GM12891 (cell line): ENCODE data around the gene ARHGEF28.

Experiments
- PAX5 ChIP-seq: IDR thresholded peaks from 2 replicates; pipeline ENCODE4 v1.6.1; 2011; ENCODE audit warnings: low read length, moderate library complexity, mild to moderate bottlenecking; ENCODE audit not compliant: insufficient read depth, severe bottlenecking
- POLR2A ChIP-seq: IDR thresholded peaks from 2 replicates; pipeline ENCODE4 v1.6.1; 2011; ENCODE audit warnings: low read depth, low read length, control low read depth
- POLR2AphosphoS5 ChIP-seq: IDR thresholded peaks from 2 replicates; pipeline ENCODE4 v1.6.1; 2011; ENCODE audit warnings: low read depth, low read length, control low read depth
- POU2F2 ChIP-seq: IDR thresholded peaks from 2 replicates; pipeline ENCODE4 v1.6.1; 2011; ENCODE audit warnings: low read depth, mild to moderate bottlenecking, control low read depth, low read length, moderate library complexity
- SPI1 ChIP-seq: IDR thresholded peaks from 2 replicates; pipeline ENCODE4 v1.6.1; 2011; ENCODE audit warnings: low read depth, low read length, control low read depth
- TAF1 ChIP-seq: IDR thresholded peaks from 2 replicates; pipeline ENCODE4 v1.6.1; 2011; ENCODE audit warnings: low read depth, low read length, control low read depth

DNA sequence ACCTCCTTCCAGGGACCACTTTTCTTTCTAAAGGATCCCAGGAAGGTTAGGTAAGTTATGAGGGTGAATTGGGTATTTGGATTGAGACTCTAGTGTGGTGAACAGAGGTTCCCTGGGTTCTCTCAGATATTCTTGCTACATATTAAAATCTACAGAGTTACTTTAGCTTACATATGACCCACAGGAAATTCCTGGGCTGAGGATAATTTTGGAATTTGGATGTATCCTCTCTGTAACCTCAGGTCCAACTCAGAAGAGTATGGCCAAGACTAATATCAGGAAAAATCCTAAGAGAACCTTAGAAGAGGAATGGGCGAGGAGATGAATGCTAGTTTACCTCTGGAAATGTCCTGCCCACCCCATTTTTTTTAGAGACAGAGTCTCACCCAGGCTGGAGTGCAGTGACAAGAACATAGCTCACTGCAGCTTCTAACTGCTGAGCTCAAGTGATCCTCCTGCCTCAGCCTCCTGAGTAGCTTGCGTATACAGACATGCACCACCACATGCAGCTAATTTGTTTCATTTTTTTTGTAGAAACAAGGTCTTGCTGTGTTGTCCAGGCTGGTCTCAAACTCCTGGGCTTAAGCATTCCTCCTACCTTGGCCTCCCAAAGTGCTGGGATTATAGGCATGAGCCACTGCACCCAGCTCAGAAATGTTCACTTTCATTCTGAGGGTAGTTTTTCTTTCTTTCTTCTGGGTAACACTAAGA is 196.4 kb downstream of the ARHGEF28 start:
- TF ChIP-seq POLR2A (no peak), TAF1 (no peak), POLR2AphosphoS5 (no peak), SPI1 (no peak), PAX5 (no peak), POU2F2 (no peak)
